WTC11 (cell line): ENCODE results near the gene KIAA1958.

Experiments used
- CREB1 ChIP-seq: sonication (generic); formaldehyde crosslinking; IDR thresholded peaks from 2 replicates; pipeline ENCODE4 v1.8.0; 2023; ENCODE audit warnings: mild to moderate bottlenecking, missing genetic modification reagents
- CREM ChIP-seq: sonication (generic); formaldehyde crosslinking; IDR thresholded peaks from 2 replicates; pipeline ENCODE4 v1.8.1; 2022; ENCODE audit warnings: mild to moderate bottlenecking, missing genetic modification reagents, moderate library complexity
- FOXJ3 ChIP-seq: sonication (generic); formaldehyde crosslinking; IDR thresholded peaks from 2 replicates; pipeline ENCODE4 v1.9.0; 2021; ENCODE audit warnings: missing genetic modification reagents, mild to moderate bottlenecking, borderline replicate concordance
- ZNF416 ChIP-seq: fragments of 250-450 bp; sonication (Bioruptor Pico); IDR thresholded peaks from 2 replicates; pipeline ENCODE4 v1.9.0; 2021; ENCODE audit warnings: mild to moderate bottlenecking, inconsistent platforms
- TF ChIP-seq, protein P1 (sequence below): sonication (generic); formaldehyde crosslinking; IDR thresholded peaks from 2 replicates; pipeline ENCODE4 v1.8.0; 2022; ENCODE audit warnings: mild to moderate bottlenecking, missing genetic modification reagents
- TF ChIP-seq, protein P2 (sequence below): fragments of 200-600 bp; IDR thresholded peaks from 2 replicates; pipeline ENCODE4 v1.8.0; 2022; ENCODE audit warnings: antibody characterized with exemption
- TF ChIP-seq, protein P3 (sequence below): sonication (generic); formaldehyde crosslinking; IDR thresholded peaks from 2 replicates; pipeline ENCODE4 v1.8.1; 2023; ENCODE audit warnings: mild to moderate bottlenecking, missing genetic modification reagents, moderate library complexity
- TF ChIP-seq, protein P4 (sequence below): sonication (generic); formaldehyde crosslinking; IDR thresholded peaks from 2 replicates; pipeline ENCODE4 v1.8.1; 2023; ENCODE audit warnings: mild to moderate bottlenecking, missing genetic modification reagents, borderline replicate concordance

DNA sequence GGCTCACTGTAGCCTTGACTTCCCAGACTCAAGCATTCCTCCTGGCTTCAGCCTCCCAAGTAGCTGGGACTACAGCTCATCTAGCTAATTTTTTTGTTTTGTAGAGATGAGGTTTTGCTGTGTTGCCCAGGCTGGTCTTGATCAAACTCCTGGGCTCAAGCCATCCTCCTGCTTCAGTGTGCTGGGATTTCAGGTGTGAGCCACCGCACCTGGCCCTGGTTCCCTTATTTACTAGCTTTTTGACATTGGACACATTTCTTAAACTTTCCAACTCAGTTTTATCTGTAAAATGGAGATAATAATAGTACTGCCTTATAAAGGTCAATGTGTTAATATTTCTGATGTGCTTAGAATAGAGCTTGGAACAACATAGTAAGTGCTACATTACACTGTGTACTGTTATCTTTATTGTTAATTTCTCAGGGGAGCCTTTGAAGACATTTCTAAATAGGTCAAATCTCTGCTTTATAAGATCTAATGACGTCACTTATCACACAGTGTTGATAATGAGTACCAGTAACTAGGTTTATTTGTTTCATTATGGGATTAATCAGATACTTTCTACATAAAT lies 66.7 kb downstream of the KIAA1958 start:
- TF ChIP-seq CREM (CRISPR knock-in tag) (no peak), FOXJ3 (CRISPR knock-in tag) (no peak), ZNF416 (CRISPR knock-in tag) (no peak), CREB1 (CRISPR knock-in tag) (no peak)
- TF ChIP-seq, protein P1, sequence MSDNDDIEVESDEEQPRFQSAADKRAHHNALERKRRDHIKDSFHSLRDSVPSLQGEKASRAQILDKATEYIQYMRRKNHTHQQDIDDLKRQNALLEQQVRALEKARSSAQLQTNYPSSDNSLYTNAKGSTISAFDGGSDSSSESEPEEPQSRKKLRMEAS = no peak
- TF ChIP-seq, protein P2, sequence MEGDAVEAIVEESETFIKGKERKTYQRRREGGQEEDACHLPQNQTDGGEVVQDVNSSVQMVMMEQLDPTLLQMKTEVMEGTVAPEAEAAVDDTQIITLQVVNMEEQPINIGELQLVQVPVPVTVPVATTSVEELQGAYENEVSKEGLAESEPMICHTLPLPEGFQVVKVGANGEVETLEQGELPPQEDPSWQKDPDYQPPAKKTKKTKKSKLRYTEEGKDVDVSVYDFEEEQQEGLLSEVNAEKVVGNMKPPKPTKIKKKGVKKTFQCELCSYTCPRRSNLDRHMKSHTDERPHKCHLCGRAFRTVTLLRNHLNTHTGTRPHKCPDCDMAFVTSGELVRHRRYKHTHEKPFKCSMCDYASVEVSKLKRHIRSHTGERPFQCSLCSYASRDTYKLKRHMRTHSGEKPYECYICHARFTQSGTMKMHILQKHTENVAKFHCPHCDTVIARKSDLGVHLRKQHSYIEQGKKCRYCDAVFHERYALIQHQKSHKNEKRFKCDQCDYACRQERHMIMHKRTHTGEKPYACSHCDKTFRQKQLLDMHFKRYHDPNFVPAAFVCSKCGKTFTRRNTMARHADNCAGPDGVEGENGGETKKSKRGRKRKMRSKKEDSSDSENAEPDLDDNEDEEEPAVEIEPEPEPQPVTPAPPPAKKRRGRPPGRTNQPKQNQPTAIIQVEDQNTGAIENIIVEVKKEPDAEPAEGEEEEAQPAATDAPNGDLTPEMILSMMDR = no peak
- TF ChIP-seq, protein P3, sequence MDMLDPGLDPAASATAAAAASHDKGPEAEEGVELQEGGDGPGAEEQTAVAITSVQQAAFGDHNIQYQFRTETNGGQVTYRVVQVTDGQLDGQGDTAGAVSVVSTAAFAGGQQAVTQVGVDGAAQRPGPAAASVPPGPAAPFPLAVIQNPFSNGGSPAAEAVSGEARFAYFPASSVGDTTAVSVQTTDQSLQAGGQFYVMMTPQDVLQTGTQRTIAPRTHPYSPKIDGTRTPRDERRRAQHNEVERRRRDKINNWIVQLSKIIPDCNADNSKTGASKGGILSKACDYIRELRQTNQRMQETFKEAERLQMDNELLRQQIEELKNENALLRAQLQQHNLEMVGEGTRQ (CRISPR knock-in tag) = no peak
- TF ChIP-seq, protein P4, sequence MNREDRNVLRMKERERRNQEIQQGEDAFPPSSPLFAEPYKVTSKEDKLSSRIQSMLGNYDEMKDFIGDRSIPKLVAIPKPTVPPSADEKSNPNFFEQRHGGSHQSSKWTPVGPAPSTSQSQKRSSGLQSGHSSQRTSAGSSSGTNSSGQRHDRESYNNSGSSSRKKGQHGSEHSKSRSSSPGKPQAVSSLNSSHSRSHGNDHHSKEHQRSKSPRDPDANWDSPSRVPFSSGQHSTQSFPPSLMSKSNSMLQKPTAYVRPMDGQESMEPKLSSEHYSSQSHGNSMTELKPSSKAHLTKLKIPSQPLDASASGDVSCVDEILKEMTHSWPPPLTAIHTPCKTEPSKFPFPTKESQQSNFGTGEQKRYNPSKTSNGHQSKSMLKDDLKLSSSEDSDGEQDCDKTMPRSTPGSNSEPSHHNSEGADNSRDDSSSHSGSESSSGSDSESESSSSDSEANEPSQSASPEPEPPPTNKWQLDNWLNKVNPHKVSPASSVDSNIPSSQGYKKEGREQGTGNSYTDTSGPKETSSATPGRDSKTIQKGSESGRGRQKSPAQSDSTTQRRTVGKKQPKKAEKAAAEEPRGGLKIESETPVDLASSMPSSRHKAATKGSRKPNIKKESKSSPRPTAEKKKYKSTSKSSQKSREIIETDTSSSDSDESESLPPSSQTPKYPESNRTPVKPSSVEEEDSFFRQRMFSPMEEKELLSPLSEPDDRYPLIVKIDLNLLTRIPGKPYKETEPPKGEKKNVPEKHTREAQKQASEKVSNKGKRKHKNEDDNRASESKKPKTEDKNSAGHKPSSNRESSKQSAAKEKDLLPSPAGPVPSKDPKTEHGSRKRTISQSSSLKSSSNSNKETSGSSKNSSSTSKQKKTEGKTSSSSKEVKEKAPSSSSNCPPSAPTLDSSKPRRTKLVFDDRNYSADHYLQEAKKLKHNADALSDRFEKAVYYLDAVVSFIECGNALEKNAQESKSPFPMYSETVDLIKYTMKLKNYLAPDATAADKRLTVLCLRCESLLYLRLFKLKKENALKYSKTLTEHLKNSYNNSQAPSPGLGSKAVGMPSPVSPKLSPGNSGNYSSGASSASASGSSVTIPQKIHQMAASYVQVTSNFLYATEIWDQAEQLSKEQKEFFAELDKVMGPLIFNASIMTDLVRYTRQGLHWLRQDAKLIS = no peak
